ENCODE measurements around the gene SYT12. TPM values are rescaled to one million over a fixed set of nuclear protein-coding genes. Genes with fewer than 3 reads are reported as not detected.
"Not testable (repeated sequence)": the region's sequence is repeated elsewhere in the genome, so short reads cannot be mapped to it uniquely, and the experiment has no call there.

Gene SYT12
- total RNA-seq, 1 experiment from 2014 or later = 4.8 TPM

- ChIA-PET POLR2A (ENCODE audit: unreplicated experiment) (no interaction called here), CTCF (no interaction called here)
- Histone ChIP-seq H3K9ac (ENCODE audit: low read length) (no peak overlapping the region), H3K27me3 (ENCODE audit: low read length) (no peaks in the 10 kb centered on the region), H3K27ac (ENCODE audit: low read length) (no peak overlapping the region), H3K4me3 (ENCODE audit: low read length) (no peak overlapping the region), H3K79me2 (ENCODE audit: low read length) (no peaks in the 10 kb centered on the region), H3K9me2 (replicated peaks; ENCODE audit: low read length) (no peaks in the 10 kb centered on the region), H3K9me3 (ENCODE audit: low read length) (no peaks in the 10 kb centered on the region), H2AFZ (ENCODE audit: low read length) (no peak overlapping the region), H3F3A (ENCODE audit: low read length, unreplicated experiment) (no peaks in the 10 kb centered on the region), H3K4me2 (ENCODE audit: low read length) (no peak overlapping the region), H4K20me1 (ENCODE audit: low read length) (no peaks in the 10 kb centered on the region), H3K36me3 (ENCODE audit: low read depth, low read length) (no peaks in the 10 kb centered on the region), H3K4me1 (ENCODE audit: insufficient read depth, low read length) (no peaks in the 10 kb centered on the region)
- ATAC-seq = no peak
- no peak for DNase-seq
- intact Hi-C loops (cut with micrococcal nuclease) = no loop called here
- TF ChIP-seq CTCF (conservative IDR thresholded peaks at IDR 0.05; ENCODE audit: low read depth, low read length) (no peak), EZH2 (IDR thresholded peaks at IDR 0.05; ENCODE audit: low read length, unreplicated experiment) (no peak), EZH2phosphoT487 (IDR thresholded peaks at IDR 0.05; ENCODE audit: borderline replicate concordance, low read length) (no peak)
- BruUV-seq (replicated peaks) = no TSS peak
Measured at GRCh38 chr11:67001332-67001731, 21.6 kb upstream of the SYT12 start.

GRCh38 chr11:67002297-67002913 lies 20.5 kb upstream of the SYT12 start:
- no peak for DNase-seq
- BruUV-seq (replicated peaks) = no TSS peak
- H3K79me2 ChIP-seq (ENCODE audit: low read length) = no peaks in the 10 kb centered on the region
- H3K27ac ChIP-seq (ENCODE audit: low read length) = no peak overlapping the region
- no peak for ATAC-seq
- intact Hi-C loops (cut with micrococcal nuclease) = no loop called here
- H3K9ac ChIP-seq (ENCODE audit: low read length) = no peak overlapping the region
- no peak overlapping the region for H3K4me2 ChIP-seq (ENCODE audit: low read length)
- H4K20me1 ChIP-seq (ENCODE audit: low read length) = no peaks in the 10 kb centered on the region
- no peak overlapping the region for H3K4me3 ChIP-seq (ENCODE audit: low read length)
- H3K4me1 ChIP-seq (ENCODE audit: insufficient read depth, low read length) = no peaks in the 10 kb centered on the region
- H3K27me3 ChIP-seq (ENCODE audit: low read length) = no peaks in the 10 kb centered on the region
- H3F3A ChIP-seq (ENCODE audit: low read length, unreplicated experiment) = no peaks in the 10 kb centered on the region
- H3K9me3 ChIP-seq (ENCODE audit: low read length) = no peaks in the 10 kb centered on the region
- CTCF ChIA-PET = no interaction called here
- no peaks in the 10 kb centered on the region for H3K9me2 ChIP-seq (replicated peaks; ENCODE audit: low read length)
- no peaks in the 10 kb centered on the region for H3K36me3 ChIP-seq (ENCODE audit: low read depth, low read length)
- TF ChIP-seq EZH2phosphoT487 (IDR thresholded peaks at IDR 0.05; ENCODE audit: borderline replicate concordance, low read length) = no peak
- no peak for TF ChIP-seq EZH2 (IDR thresholded peaks at IDR 0.05; ENCODE audit: low read length, unreplicated experiment)
- TF ChIP-seq CTCF (conservative IDR thresholded peaks at IDR 0.05; ENCODE audit: low read depth, low read length) = no peak
- POLR2A ChIA-PET (ENCODE audit: unreplicated experiment) = no interaction called here
- H2AFZ ChIP-seq (ENCODE audit: low read length) = no peak overlapping the region

- Histone ChIP-seq H3K4me2 (ENCODE audit: low read length) (no peak overlapping the region), H3K9me3 (ENCODE audit: low read length) (no peaks in the 10 kb centered on the region), H3K79me2 (ENCODE audit: low read length) (no peaks in the 10 kb centered on the region), H3K9ac (ENCODE audit: low read length) (no peak overlapping the region), H3K4me1 (ENCODE audit: insufficient read depth, low read length) (no peaks in the 10 kb centered on the region), H3K36me3 (ENCODE audit: low read depth, low read length) (no peaks in the 10 kb centered on the region), H3K4me3 (ENCODE audit: low read length) (no peak overlapping the region), H3K9me2 (replicated peaks; ENCODE audit: low read length) (no peaks in the 10 kb centered on the region), H2AFZ (ENCODE audit: low read length) (no peak overlapping the region), H3F3A (ENCODE audit: low read length, unreplicated experiment) (no peaks in the 10 kb centered on the region), H3K27ac (ENCODE audit: low read length) (no peak overlapping the region), H4K20me1 (ENCODE audit: low read length) (no peaks in the 10 kb centered on the region), H3K27me3 (ENCODE audit: low read length) (no peaks in the 10 kb centered on the region)
- no peak for DNase-seq
- BruUV-seq (replicated peaks) = no TSS peak
- TF ChIP-seq CTCF (conservative IDR thresholded peaks at IDR 0.05; ENCODE audit: low read depth, low read length) (no peak), EZH2 (IDR thresholded peaks at IDR 0.05; ENCODE audit: low read length, unreplicated experiment) (no peak), EZH2phosphoT487 (IDR thresholded peaks at IDR 0.05; ENCODE audit: borderline replicate concordance, low read length) (no peak)
- ChIA-PET CTCF (no interaction called here), POLR2A (ENCODE audit: unreplicated experiment) (no interaction called here)
- no peak for ATAC-seq
- intact Hi-C loops (cut with micrococcal nuclease) = no loop called here
Measured at GRCh38 chr11:67002921-67003411, 20.0 kb upstream of the SYT12 start.

- H3K9ac ChIP-seq (ENCODE audit: low read length); POLR2A ChIA-PET (ENCODE audit: unreplicated experiment); H3K4me3 ChIP-seq (ENCODE audit: low read length); H3K79me2 ChIP-seq (ENCODE audit: low read length); ATAC-seq; CTCF ChIA-PET; BruUV-seq (replicated peaks); H3K4me2 ChIP-seq (ENCODE audit: low read length); H3K9me2 ChIP-seq (replicated peaks; ENCODE audit: low read length); H4K20me1 ChIP-seq (ENCODE audit: low read length); H3F3A ChIP-seq (ENCODE audit: low read length, unreplicated experiment); DNase-seq; H3K4me1 ChIP-seq (ENCODE audit: insufficient read depth, low read length); intact Hi-C loops (cut with micrococcal nuclease); H2AFZ ChIP-seq (ENCODE audit: low read length); H3K27me3 ChIP-seq (ENCODE audit: low read length); H3K9me3 ChIP-seq (ENCODE audit: low read length); H3K27ac ChIP-seq (ENCODE audit: low read length); H3K36me3 ChIP-seq (ENCODE audit: low read depth, low read length): not testable (repeated sequence)
Measured at GRCh38 chr11:67005200-67005599, 17.7 kb upstream of the SYT12 start.

All from PC-3 (cell line).